ENCODE data around the gene C10orf71. TPM values are rescaled to one million over a fixed set of nuclear protein-coding genes. Genes with fewer than 3 reads are reported as not detected.

Gene C10orf71
- total RNA-seq, 2 donors from 2014 or later: 34.7 to 54.1 TPM

DNA sequence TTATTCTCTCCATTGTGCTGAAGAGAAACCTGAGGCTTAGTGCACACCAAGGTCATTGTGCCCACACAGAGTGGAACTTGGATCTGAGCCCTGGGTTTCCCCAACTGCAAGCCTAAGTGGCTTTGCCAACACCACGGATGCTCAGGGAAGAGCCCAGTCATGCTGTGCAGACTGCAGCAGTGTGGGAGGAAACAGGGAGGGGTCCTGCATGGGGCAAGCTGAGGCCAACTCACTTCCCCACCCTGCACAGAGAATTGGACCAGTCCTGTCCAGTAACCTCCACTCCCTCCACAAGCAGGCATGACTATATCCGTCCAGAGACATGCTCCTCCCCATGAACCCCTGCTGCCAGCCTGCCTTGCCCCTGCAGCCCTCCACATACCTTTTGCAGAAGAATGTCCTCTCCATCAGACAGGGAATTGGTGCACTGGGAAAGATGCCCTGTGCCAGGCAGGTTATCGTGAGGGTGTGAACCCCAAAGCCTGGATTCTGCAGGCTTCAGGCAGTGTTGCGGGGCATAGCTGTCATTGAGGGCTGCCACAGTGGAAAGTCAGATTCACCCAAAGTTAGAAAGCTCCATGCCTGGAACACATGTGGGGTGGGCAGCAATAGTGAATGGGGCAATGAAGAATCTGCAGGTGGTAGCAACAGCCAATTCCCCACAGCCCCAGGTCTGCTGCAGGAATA, 52.0 kb downstream of the C10orf71 start:
- DNase-seq (no peak), ATAC-seq (no peak)
- intact Hi-C loops (cut with DNase I): no loop called here

DNA sequence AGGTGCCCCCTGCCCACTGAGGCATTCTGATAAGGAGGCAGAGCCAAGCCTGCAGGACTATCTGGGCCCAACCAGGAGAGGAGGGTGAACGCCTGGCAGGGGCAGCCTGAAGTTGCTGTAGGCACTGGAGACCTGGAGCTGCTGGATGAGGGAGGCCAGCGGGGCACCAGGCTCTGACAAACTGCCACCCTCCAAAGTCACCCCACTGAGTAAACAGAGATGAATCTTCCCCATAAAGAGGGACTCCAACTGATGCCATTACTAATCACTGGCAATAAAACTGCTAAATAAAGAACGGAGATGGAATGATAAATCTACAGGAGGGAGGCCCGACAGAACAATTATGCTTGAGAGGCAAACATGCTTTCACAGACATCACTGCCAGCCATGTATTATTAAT, 52.7 kb downstream of the C10orf71 start:
- DNase-seq (no peak), ATAC-seq (no peak)
- intact Hi-C loops (cut with DNase I): no loop called here

DNA sequence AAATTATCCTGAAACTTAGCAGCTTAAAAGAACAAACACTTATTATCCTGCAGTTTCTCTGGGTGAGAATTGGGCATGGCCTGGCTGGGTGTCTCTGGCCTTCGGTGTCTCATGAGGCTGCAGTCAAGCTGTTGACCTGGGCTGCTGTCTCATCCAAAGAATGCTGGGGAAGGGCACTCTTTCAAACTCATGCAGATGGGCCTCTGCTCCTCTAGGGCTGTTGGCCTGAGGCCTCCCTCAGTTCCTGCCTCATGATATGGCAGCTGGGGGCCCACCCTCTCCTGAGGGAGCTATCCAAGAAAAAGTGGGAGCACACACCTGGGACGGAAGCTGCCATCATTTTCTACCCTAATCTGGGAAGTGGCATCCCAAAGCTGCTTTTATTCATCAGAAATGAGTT, 53.4 kb downstream of the C10orf71 start:
- intact Hi-C loops (cut with DNase I): no loop called here
- DNase-seq (no peak), ATAC-seq (no peak)

DNA sequence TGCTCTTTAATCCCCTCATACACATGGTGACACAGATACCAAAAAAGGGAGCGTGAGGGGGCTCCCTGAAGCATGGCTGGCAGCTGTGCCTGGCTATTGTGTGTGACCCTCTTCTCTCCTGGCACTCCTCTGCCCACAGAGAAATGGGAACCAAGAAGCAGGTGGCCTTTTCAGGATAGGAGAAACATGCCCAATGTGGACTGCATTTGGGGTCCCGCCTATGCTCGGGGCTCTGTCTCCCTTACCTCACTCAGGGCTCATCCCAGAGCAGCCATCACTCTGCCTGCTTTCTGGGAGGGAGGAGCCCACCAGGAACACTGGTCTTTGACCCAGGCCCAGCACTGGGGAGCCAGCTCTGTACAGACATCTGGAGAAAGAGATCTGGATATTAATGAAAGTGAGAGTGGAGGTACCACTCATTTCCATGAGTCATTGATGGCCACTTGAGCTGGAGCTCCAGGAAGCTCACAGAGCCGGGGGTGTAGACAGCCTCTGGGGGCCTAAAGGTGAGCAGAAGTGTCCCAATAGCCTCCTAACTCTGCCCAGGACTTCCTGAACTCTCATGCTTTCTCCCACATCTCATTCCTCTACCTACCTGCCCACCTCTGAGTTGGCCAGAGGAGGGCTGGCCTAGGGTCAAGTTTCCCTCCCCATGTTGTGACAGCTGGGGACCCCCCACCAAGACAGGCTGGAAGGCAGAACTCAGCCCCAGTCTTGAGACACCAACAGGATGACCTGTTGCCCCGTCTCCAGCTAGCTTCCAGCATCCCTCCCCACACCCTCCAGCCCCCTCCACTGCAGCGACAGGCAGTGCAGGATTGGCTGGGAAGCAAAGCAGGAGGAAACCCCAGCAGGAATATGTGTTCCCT, 54.3 kb downstream of the C10orf71 start:
- ATAC-seq: no peak
- no peak for DNase-seq
- intact Hi-C loops (cut with DNase I): no loop called here

DNA sequence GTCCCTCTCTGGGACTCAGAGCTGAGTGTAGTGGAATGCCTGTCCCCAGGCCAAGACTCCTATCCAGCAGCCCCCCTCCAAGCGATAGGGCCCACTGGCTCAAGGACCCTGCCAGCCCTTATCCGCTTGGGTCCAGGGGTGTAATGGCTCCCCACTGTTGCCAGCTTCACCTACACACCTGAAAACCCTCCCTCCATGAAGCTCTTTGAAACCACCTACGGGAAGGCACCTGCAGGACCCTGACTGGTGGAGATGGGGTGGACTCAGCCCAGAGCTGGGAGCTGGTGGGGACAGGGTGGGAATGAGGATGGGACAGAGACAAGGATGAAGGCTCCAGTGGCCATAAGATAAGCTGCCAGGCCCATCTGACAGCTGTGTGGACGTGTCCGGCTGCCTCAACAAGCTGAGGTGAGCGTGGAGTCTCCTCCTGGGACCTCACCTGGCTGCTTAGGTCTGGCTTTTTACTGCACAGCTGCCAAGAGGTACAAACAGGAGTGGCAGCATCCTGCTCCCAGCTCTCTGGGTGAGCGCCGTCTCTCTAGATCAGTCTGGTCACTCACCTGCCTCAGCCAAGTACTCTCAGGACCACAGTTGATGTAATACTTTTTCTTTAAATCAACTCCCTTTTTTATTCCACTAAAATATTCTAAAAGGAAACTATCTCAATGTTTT, 55.1 kb downstream of the C10orf71 start:
- intact Hi-C loops (cut with DNase I): no loop called here
- ATAC-seq (no peak), DNase-seq (no peak)

DNA sequence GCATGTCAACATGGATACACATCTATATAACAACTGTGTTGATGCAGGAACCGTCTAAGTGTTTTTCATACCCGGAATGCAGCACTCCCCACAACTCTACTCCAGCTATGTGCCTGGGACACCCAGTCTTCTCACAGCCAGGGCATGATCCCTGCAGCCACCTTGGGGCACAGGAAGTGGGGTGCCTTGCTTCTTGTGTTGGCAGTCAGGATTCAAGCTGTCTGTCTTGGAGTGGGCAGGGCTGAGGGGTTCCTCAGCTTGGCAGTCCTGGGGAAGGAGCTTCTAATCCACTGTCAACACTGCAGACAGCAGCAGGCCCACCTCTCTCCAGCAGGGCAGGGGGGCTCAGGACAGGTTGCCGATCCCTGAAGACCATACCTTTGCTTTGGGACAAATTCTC, 55.6 kb downstream of the C10orf71 start:
- intact Hi-C loops (cut with DNase I): no loop called here

DNA sequence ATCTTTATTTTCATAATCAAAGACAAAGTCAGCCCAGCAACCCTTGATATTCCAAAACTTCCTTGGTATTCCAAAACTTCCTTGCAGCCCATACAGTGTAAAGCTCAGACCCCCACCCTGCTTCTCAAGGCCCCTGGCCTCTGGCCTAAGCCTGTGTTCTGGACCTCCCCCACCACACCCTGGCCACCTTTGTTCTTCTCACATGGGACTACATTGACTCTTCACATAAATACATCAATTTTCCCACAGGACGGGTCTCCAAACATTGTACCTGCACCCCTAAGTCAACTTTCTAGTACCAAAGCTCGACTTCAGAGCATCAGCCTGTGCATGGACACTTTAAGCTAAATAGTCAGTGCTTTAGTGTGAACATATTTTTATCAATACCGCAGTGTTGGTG, 56.3 kb downstream of the C10orf71 start:
- intact Hi-C loops (cut with DNase I): no loop called here
- DNase-seq: no peak
- ATAC-seq: no peak

More for the DNA sequence above, 55.6 kb downstream of the C10orf71 start:
- no peak for DNase-seq
- ATAC-seq: no peak

DNA sequence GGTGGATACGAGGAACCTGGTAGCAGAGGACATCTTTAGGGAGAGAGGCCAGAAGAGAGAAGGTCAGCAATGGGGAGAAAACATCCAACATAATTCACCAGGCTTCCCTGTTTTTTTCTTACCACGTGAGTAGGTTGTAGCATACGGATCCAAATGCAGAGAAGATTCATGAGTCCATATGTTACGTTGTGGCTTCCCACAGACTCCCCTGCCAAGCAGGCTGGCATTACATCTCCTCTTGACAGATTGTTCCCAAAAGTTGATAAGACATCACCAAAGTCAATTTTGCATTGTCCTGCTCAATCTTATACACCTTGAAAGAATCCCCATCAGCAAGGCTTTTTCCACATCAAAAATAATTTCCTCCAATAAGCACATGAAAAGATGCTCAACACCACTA, 57.2 kb downstream of the C10orf71 start:
- intact Hi-C loops (cut with DNase I): no loop called here
- ATAC-seq: no peak
- no peak for DNase-seq

DNA sequence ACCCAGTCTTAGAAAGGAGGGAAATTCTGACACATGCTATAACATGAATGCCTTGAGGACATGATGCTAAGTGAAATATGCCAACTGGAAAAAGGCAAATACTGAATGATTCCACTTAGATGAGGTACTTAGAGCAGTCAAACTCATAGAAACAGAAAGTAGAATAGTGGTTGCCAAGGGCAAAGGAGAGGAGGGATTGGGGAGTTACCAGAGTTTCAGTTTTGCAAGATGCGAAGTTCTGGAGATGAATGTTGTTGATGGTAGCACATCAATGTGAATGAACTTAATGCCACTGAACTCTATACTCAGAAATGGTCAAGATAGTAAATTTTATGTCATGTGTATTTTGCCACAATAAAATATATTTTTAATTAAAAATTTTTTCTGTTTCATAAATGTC, 58.0 kb downstream of the C10orf71 start:
- intact Hi-C loops (cut with DNase I): no loop called here

DNA sequence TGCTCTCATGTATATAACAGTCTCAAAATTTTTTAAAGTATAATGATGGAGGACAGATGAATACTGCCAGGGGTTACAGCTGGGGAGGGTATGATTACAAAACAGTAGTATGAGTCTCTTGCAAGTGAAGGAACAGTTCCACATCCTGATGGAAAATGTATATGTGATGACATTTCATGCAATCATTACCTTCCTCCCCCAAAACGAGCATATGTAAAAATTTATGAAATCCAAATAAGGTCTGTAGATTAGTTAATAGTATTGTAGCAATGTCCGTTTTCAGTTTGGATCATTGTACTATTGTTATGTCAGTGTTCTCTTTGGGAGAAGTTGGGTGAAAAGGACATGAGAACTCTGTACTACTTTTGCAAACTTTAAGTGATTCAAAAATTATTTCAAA, 58.9 kb downstream of the C10orf71 start:
- intact Hi-C loops (cut with DNase I): no loop called here
- no peak for ATAC-seq
- no peak for DNase-seq

More for the DNA sequence above, 58.0 kb downstream of the C10orf71 start:
- DNase-seq (no peak), ATAC-seq (no peak)

DNA sequence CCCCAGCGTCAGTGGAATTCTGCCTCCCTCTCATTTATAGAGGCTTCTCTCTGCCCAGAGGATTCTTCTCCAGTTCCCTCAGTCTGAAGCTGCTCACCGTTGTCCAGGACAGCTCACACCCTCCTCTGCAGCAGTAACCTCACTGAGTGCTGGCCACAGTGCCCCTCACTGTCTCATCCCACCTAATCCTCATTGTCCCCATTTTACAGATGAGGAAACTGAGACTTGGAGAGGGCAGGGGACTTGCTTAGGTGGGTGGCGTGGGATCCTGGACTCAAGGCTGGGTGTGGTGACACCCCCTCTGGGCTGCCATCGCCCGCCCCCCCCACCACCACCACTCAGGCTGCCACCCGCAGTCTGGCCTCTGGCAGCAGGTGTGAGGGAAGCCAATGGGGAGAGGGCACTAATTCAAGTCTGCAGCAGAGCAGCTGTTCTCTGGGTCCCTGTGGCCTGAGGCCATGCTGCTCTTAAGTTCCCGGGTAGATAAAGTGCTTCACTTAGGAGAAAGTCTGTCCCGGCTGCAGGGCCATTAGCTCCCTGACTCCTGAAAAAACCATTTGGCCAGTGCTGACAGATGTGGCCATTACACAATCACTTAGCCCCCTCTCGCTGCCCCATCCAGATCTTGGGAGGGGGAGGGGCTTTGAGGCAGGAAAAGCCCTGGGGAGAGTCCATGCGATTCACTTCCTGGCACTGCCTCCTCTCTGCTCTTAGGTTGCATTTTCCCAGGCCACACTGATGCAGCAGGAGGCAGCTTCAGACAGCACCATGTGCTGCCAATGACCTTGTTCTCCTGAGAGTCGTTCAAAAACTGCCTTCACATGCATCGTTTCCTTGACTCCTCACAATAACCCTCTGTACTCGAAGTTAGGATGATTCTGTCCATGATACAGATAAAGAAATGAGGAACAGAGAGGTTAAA, 60.6 kb downstream of the C10orf71 start:
- DNase-seq (no peak), ATAC-seq (peak; percentile 23 to 61)
- intact Hi-C loops (cut with DNase I): no loop called here

DNA sequence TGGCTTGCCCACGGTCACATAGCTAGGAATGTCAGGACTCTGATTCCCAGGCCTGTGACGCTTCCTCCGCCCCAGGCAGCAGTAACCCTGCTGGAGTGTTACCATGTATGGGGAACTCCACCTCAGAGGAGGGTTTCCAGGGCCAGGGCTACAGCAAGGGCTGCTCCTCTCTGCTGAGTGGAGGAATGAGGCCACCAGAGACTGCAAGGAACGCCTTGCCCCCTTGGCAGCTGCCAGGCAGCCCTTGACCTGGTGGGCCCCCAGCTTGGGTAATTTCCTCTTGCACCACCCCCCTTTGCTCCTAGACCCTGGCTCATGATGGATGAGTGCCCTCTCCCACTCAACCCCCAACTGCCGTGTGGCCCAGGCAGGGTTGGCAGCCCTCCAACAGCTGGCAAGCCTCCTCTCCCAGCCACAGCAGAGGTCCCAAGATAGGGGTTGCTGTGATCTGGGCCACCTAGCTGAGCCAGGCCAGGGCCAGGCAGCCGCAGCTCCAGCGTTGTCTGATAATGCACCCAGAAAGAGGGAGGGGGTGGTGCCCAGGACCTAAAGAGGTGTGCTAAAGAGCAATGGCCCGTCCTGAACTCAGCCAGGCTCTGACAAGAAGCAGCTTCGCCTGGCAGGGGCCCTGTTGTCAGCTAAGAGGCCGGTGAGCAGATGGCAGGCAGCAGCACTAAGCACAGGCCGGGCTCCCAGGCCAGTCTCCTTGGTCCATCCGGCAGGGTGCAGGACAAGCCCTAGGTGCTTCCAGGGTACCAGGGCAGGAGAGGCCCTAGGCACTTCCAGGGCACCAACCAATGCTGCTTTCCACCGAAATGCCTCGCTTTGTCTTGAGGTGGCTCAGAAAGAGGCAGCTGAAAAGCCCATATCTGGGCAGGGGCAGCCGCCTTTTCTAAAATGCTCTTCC, 61.6 kb downstream of the C10orf71 start:
- ATAC-seq (peak; percentile 86 to 87), DNase-seq (peak; percentile 44)
- intact Hi-C loops (cut with DNase I): no loop called here

DNA sequence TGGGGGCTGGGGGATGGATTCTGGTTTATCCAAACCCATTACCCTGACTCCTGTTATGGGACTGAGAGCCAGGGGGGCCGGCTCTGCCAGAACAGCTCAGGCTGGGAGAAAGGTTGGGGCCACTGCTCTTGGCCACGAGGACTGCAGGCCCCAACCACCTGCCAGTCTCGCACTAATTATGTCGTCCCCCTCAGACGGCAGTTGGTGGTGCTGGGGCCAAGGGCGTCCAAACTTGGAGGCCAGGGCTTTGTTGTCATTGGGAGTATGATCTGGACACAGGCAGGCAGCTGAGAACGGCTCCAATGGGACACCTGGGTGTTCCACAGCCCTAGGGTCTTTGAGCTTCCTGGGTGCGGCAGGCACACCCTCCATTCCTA, 62.2 kb downstream of the C10orf71 start:
- no peak for ATAC-seq
- intact Hi-C loops (cut with DNase I): no loop called here
- no peak for DNase-seq

DNA sequence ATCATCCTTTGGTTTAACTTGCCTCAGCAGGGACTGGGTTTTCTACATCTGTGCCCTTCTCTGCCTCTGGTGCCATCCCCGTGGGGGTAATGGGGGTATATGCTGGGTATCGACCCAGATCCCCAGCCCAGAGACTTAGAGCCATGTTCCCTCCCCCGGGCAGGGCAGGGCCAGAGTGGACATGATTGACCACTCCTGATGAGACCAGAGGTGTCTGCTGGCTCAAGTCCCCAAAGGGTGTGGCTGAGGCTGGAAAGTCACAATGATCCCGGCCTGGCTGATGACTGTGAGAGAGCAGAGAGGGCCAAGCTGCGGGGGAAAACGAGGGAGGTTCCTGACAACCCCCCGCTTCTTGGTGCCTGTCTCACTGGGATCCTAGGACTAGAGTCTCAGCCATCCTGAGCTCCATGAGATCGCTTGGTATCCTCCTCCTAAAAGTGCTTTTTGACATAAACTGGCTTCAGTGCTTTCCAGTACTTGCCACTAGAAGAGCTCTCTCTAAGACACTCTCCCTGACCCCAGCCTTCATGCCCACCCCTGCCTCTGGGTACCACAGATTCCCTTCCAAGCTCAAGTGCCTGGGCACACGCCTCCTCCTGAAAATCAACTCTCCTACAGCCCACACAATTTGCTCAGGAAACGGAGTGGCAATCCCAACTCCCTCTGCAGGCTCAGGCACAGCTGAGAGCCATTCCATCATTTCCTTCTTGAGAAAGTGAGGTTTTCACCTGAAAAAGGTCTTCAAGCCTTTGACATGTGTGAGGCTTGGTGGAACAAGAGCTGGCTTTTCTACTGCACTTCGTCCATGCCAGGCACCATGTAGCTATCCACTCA, 63.0 kb downstream of the C10orf71 start:
- DNase-seq: no peak
- intact Hi-C loops (cut with DNase I): no loop called here
- ATAC-seq: peak in 1 of 2 donors; percentile 22

DNA sequence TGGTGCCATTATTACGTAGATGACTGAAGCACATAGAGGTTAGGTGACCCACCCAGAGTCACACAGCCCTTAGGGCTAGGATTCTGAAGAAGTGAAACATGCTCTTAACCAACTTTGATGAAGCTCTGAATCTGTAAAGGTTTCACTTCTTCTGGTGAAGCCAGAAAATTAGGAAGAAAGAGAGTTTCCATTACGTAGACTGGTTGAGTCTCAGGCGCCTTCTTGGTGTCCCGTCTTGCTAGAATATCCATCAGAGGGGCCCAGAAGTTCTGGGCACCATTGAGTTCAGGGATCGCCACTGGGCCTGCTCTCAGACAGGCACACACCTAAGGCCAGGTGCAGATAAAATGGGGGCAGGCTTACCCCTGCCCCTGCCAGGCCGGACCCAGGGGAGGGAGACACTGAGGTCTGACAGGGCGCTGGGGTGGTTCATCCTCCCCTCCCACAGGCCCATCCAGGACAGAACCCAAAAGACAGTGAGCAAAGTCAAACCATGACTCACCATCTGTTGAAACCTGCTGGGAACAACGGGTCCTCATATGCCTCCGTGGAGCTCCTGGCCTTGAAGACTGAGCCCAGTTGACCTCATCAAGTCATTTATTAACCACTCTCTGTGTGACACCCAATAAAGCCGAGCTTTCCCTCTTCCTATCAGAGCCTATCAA, 63.8 kb downstream of the C10orf71 start:
- DNase-seq: no peak
- intact Hi-C loops (cut with DNase I): no loop called here
- ATAC-seq: no peak

DNA sequence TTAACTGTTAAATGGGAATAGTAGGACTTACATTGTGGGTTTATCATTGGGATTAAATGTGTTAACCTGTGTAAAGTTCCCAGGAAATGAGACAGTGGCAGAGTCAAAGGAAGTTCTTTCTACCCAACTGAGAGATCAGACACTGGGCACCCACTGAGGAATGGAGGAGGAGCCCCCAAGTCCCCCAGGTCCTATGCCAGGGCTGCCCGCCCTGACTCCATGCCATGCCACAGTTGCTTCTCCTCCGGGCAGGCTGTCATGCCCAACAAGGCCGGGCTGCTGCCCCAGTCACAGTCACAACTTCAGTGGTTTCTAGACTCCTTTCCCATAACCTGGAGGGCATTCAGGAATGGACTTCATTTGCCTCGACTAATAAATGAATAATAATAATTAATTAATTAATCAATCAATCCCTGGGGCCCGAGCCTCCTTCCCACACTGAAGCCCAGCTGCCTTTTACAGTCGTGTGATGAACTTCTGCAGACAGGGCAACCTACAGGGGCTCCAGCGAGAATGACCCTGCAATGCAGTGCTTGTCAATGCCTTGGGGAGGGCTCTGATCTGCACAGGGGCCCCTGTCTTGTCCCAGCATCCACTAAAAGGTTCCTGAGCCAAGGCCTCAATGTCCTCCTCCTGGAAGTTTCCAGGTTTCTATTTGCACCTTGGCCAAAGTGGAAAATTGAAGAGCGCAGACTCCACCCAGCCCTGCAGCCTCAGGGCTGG, 64.5 kb downstream of the C10orf71 start:
- intact Hi-C loops (cut with DNase I): no loop called here
- no peak for ATAC-seq
- DNase-seq: no peak

All from left cardiac atrium (tissue), 4 donors.